ENCODE results near the gene KDM4D.

The KDM4D gene

GRCh38 chr11:94961255-94961654 lies 12.3 kb upstream of the KDM4D start:
- H3K4me3 ChIP-seq (replicated peaks; ENCODE audit: insufficient read depth, low read length) = no peak overlapping the region
- no peak for TF ChIP-seq SPI1 (IDR thresholded peaks at IDR 0.05; ENCODE audit: borderline replicate concordance, low read depth)
- no peak for TF ChIP-seq GABPA (IDR thresholded peaks at IDR 0.05; ENCODE audit: low read depth)
- TF ChIP-seq POLR2AphosphoS5 (IDR thresholded peaks at IDR 0.05; ENCODE audit: low read depth) = no peak
- TF ChIP-seq, protein P1, sequence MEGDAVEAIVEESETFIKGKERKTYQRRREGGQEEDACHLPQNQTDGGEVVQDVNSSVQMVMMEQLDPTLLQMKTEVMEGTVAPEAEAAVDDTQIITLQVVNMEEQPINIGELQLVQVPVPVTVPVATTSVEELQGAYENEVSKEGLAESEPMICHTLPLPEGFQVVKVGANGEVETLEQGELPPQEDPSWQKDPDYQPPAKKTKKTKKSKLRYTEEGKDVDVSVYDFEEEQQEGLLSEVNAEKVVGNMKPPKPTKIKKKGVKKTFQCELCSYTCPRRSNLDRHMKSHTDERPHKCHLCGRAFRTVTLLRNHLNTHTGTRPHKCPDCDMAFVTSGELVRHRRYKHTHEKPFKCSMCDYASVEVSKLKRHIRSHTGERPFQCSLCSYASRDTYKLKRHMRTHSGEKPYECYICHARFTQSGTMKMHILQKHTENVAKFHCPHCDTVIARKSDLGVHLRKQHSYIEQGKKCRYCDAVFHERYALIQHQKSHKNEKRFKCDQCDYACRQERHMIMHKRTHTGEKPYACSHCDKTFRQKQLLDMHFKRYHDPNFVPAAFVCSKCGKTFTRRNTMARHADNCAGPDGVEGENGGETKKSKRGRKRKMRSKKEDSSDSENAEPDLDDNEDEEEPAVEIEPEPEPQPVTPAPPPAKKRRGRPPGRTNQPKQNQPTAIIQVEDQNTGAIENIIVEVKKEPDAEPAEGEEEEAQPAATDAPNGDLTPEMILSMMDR (IDR thresholded peaks at IDR 0.05; ENCODE audit: insufficient read depth, low read length) = no peak
- TF ChIP-seq REST (IDR thresholded peaks at IDR 0.05; ENCODE audit: insufficient replicate concordance, low read depth) = no peak
- no peak overlapping the region for H3K27ac ChIP-seq (replicated peaks)
- H3K27me3 ChIP-seq (ENCODE audit: insufficient read depth, poor library complexity, severe bottlenecking) = no peaks in the 10 kb centered on the region
- DNase-seq (ENCODE audit: low read depth in 1 of 2, low spot score in 1 of 2) = no peak

DNA sequence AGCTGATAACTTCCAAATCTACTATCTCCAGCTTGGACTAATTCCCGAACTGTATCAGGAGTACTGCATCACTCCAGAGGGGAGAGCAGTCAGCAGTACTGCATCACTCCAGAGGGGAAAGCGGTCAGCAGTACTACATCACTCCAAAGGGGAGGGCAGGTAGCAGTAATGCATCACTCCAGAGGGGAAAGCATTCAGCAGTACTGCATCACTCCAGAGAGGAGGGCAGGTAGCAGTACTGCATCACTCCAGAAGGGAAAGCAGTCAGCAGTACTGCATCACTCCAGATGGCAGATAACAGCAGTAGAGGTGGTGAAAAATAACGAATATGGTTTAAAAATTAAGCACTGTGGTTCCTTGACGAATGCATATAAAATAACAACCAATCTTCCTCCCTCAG lies 8.6 kb upstream of the KDM4D start:
- no peak for DNase-seq (ENCODE audit: low read depth in 1 of 2, low spot score in 1 of 2)

GRCh38 chr11:94968334-94968958 lies 5.1 kb upstream of the KDM4D start:
- no peak overlapping the region for H3K4me3 ChIP-seq (replicated peaks; ENCODE audit: insufficient read depth, low read length)
- TF ChIP-seq GABPA (IDR thresholded peaks at IDR 0.05; ENCODE audit: low read depth) (no peak), SPI1 (IDR thresholded peaks at IDR 0.05; ENCODE audit: borderline replicate concordance, low read depth) (no peak), REST (IDR thresholded peaks at IDR 0.05; ENCODE audit: insufficient replicate concordance, low read depth) (no peak), POLR2AphosphoS5 (IDR thresholded peaks at IDR 0.05; ENCODE audit: low read depth) (no peak)
- TF ChIP-seq, protein P1 (IDR thresholded peaks at IDR 0.05; ENCODE audit: insufficient read depth, low read length) = no peak
- no peaks in the 10 kb centered on the region for H3K27me3 ChIP-seq (ENCODE audit: insufficient read depth, poor library complexity, severe bottlenecking)
- peak in 1 of 2 experiments; percentile 23 for DNase-seq (ENCODE audit: low read depth in 1 of 2, low spot score in 1 of 2)
- no peak overlapping the region for H3K27ac ChIP-seq (replicated peaks)

More for the DNA sequence above, 8.6 kb upstream of the KDM4D start:
- Histone ChIP-seq H3K4me3 (replicated peaks; ENCODE audit: insufficient read depth, low read length) (no peak overlapping the region), H3K27ac (replicated peaks) (no peak overlapping the region), H3K27me3 (ENCODE audit: insufficient read depth, poor library complexity, severe bottlenecking) (no peaks in the 10 kb centered on the region)
- TF ChIP-seq REST (IDR thresholded peaks at IDR 0.05; ENCODE audit: insufficient replicate concordance, low read depth) = no peak
- no peak for TF ChIP-seq POLR2AphosphoS5 (IDR thresholded peaks at IDR 0.05; ENCODE audit: low read depth)
- no peak for TF ChIP-seq SPI1 (IDR thresholded peaks at IDR 0.05; ENCODE audit: borderline replicate concordance, low read depth)
- TF ChIP-seq GABPA (IDR thresholded peaks at IDR 0.05; ENCODE audit: low read depth) = no peak
- TF ChIP-seq, protein P1 (IDR thresholded peaks at IDR 0.05; ENCODE audit: insufficient read depth, low read length) = no peak

Measured in HL-60 (cell line).